Esophagus muscularis mucosa (tissue), 4 donors: ENCODE measurements around the gene AGBL1. TPM values are rescaled to one million over a fixed set of nuclear protein-coding genes. Genes with fewer than 3 reads are reported as not detected.

ENCODE experiments used
- DNase-seq: peaks from one replicate; pipeline ENCODE4 v3.0.0-alpha.2; 2017; ENCODE audit errors: extremely low spot score
- H3K27ac ChIP-seq, 4 donors: fragments of 200-600 bp; sonication (generic); replicated peaks in 1 of 4; 1 replicate in 3 of 4; 2 replicates in 1 of 4; pipeline ENCODE4 v1.5.1; 2016 to 2019; ENCODE audit warnings: mild to moderate bottlenecking in 1 of 4
- H3K27me3 ChIP-seq, 4 donors: fragments of 200-600 bp; sonication (generic); one replicate each; pipeline versions ENCODE4 v1.5.1 to v1.6.0; 2016 to 2019
- H3K36me3 ChIP-seq, 4 donors: fragments of 200-600 bp; sonication (generic); one replicate each; pipeline ENCODE4 v1.5.1; 2016 to 2019
- H3K4me1 ChIP-seq, 4 donors: fragments of 200-600 bp; sonication (generic); one replicate each; pipeline ENCODE4 v1.5.1; 2016 to 2019
- H3K4me3 ChIP-seq, 4 donors: fragments of 200-600 bp; sonication (generic); 1 replicate in 2 of 4; 2 replicates in 2 of 4; pipeline ENCODE4 v1.5.1; 2016 to 2019; ENCODE audit warnings: mild to moderate bottlenecking in 4 of 4, moderate library complexity in 1 of 4
- H3K9me3 ChIP-seq, 4 donors: fragments of 200-600 bp; sonication (generic); 1 replicate in 3 of 4; 2 replicates in 1 of 4; pipeline ENCODE4 v1.5.1; 2016 to 2019
- EP300 ChIP-seq: sonication (generic); formaldehyde crosslinking; IDR thresholded peaks from one replicate; pipeline ENCODE4 v1.6.1; 2017; ENCODE audit warnings: antibody characterized with exemption
- POLR2A ChIP-seq: fragments of 450-650 bp; IDR thresholded peaks from one replicate; pipeline ENCODE4 v1.6.1; 2017; ENCODE audit warnings: antibody characterized with exemption, moderate library complexity, mild to moderate bottlenecking, low read depth
- POLR2AphosphoS5 ChIP-seq, 2 donors: sonication (generic); formaldehyde crosslinking; IDR thresholded peaks; one replicate each; pipeline ENCODE4 v1.6.1; 2017; ENCODE audit warnings: antibody characterized with exemption in 2 of 2
- WGBS: methylation state at CpG from one replicate; pipeline ENCODE4 v1.1.5; 2018; 5-methylcytosine and 5-hydroxymethylcytosine counted together
- intact Hi-C: fragments of 100-400 bp; cut with DNase I; formaldehyde crosslinking; loops from one replicate; pipeline ENCODE4 v1.15.1; 2023
- total RNA-seq, 4 donors: library from RNA; depleted of rRNA; stranded (reverse); fragments of >200 nt; gene quantifications; one replicate each; pipeline versions ENCODE4 v1.1.0 to v1.2.1, GENCODE V29; 2016
- TF ChIP-seq, protein P1 (sequence below), 3 experiments: fragments of 200-600 bp in 2 of 3; fragments of 450-650 bp in 1 of 3; sonication (generic) in 2 of 3; IDR thresholded peaks; one replicate each; pipeline ENCODE4 v1.5.1; 2017 to 2019; ENCODE audit warnings: antibody characterized with exemption in 3 of 3, mild to moderate bottlenecking in 2 of 3, moderate library complexity in 1 of 3

Gene AGBL1
- total RNA-seq, 4 donors from 2014 or later = 0.06 TPM; not detected in 3

DNA sequence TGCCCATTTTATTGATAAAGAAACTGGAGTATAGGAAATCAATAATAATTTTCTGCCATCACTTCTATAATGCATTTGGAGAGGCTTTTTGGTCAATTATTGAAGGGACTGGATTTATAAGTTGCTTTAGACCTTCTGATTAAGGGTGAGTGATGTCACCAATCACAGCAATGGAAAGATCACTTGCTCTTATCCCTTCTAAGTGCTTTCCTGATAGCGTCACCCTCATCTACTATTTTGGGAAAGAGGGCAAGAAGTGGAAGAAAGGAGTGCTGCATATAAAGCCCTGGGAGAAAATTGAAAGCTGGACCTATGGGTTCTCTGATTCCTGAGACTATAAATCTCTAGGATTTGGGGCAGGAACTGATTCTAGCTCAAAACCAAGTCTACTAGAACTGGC, 771.3 kb downstream of the AGBL1 start:
- no peaks in the 10 kb centered on the region for H3K27me3 ChIP-seq
- TF ChIP-seq POLR2A (no peak), EP300 (no peak), POLR2AphosphoS5 (IDR thresholded peaks at IDR 0.05) (no peak)
- TF ChIP-seq, protein P1, sequence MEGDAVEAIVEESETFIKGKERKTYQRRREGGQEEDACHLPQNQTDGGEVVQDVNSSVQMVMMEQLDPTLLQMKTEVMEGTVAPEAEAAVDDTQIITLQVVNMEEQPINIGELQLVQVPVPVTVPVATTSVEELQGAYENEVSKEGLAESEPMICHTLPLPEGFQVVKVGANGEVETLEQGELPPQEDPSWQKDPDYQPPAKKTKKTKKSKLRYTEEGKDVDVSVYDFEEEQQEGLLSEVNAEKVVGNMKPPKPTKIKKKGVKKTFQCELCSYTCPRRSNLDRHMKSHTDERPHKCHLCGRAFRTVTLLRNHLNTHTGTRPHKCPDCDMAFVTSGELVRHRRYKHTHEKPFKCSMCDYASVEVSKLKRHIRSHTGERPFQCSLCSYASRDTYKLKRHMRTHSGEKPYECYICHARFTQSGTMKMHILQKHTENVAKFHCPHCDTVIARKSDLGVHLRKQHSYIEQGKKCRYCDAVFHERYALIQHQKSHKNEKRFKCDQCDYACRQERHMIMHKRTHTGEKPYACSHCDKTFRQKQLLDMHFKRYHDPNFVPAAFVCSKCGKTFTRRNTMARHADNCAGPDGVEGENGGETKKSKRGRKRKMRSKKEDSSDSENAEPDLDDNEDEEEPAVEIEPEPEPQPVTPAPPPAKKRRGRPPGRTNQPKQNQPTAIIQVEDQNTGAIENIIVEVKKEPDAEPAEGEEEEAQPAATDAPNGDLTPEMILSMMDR (IDR thresholded peaks at IDR 0.05) = no peak
- 95% methylated on average over 1 of the region's 1 CpG for WGBS
- no peaks in the 10 kb centered on the region for H3K36me3 ChIP-seq
- no peak overlapping the region for H3K27ac ChIP-seq
- no peak for DNase-seq
- H3K9me3 ChIP-seq = peaks cover 0 to 5% (median 0%) of the 10 kb centered on the region in 4 donors
- peaks cover 4 to 20% (median 10%) of the 10 kb centered on the region in 4 donors for H3K4me1 ChIP-seq
- intact Hi-C loops = no loop called here
- H3K4me3 ChIP-seq = no peak overlapping the region

DNA sequence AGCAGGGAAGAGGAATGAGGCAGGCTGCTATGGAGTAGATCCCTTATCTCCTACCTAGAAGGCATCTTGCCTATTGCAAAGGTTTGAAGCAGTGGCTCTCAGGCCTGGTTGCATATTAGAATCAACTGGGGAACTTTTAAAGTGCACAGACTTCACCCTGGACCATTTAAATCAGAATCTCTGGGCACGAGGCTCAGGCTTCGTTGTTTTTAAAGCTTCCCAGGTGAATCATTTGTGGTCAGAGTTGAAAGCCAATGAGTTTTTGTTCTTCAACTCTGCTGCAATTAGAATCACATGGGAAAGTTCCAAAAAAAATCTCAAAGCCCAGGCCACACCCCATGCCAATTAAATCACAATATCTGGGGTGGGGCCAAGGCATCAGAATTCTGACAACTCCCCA, 773.1 kb downstream of the AGBL1 start:
- intact Hi-C loops = no loop called here
- peaks cover 4 to 20% (median 10%) of the 10 kb centered on the region in 4 donors for H3K4me1 ChIP-seq
- 87% methylated on average over 2 of the region's 2 CpGs for WGBS
- no peaks in the 10 kb centered on the region for H3K36me3 ChIP-seq
- no peaks in the 10 kb centered on the region for H3K9me3 ChIP-seq
- TF ChIP-seq, protein P1 (IDR thresholded peaks at IDR 0.05) = no peak
- TF ChIP-seq POLR2A (no peak), POLR2AphosphoS5 (IDR thresholded peaks at IDR 0.05) (no peak), EP300 (no peak)
- H3K4me3 ChIP-seq = no peak overlapping the region
- no peak for DNase-seq
- H3K27me3 ChIP-seq = no peaks in the 10 kb centered on the region
- H3K27ac ChIP-seq = no peak overlapping the region

DNA sequence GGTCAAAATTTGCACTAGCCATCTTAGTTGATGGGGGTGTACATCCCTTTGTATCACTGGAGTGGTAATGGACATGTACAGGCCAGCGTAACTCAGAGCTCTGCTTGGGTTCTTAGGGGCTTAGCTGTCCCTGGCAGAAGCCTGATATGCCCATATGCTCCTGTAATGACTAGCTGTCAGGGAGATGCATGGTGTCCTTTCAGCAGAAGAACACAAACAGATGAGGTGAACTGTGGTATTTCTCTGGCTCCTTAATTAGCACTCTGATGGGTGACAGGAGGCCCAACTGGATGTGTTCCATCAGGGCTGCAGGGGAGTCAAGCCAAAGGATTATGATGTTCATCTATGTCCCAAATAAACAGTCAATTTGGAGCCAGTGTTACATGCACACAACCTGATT, 774.5 kb downstream of the AGBL1 start:
- no peaks in the 10 kb centered on the region for H3K27me3 ChIP-seq
- peaks cover 4 to 20% (median 10%) of the 10 kb centered on the region in 4 donors for H3K4me1 ChIP-seq
- H3K27ac ChIP-seq = no peak overlapping the region
- 80% methylated on average over 1 of the region's 1 CpG for WGBS
- intact Hi-C loops = no loop called here
- TF ChIP-seq, protein P1 (IDR thresholded peaks at IDR 0.05) = no peak
- TF ChIP-seq POLR2AphosphoS5 (IDR thresholded peaks at IDR 0.05) = peak in 1 of 2 donors; percentile 25
- H3K9me3 ChIP-seq = no peaks in the 10 kb centered on the region
- H3K4me3 ChIP-seq = no peak overlapping the region
- H3K36me3 ChIP-seq = no peaks in the 10 kb centered on the region
- no peak for DNase-seq

DNA sequence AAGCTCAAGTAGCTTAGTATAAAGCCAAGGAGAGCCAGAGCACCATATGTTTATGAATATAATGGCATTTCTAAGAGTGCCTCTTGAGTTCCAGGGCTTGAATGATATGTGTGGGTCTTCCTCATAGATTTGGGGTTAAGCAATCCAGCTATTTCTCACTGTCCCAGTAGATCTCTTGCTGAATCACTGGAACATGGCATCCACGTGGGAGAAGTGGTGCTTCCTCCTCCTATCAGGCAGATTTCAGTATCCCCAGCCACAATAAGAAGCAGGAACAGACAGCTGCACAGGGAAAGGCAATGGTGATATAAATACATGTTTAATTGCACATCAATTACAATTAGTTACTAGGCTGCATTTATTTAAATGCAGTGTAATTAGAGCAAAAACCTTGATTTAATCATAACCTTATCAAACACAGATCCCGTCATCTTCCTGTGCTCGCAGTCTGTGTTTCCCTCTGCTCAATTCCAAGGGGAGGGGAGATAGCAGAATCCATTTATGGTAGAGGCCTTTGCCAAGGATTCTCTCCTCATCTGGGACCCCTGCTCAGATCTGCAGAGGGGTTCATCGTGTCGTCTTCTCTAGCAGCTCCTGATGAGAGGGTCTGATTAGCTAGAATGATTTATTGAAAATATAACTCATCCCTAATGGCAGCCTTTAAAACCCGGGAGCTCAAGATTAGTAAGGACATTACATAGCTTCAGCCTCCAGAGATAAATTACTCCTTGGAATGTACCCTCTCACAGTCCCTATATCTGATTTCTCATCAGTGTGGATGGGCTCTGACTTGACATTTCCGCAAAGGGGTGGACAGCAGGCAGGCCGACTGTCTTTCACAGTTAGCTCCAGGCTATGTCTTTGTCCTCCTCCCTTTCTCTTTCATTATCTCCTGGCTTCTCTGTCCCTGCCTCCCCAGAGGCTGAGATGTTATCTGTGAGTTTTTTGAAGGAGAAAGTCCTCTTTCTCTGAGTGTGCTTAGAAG, 775.9 kb downstream of the AGBL1 start:
- H3K36me3 ChIP-seq = no peaks in the 10 kb centered on the region
- 72% methylated on average over 8 of the region's 8 CpGs for WGBS
- H3K27me3 ChIP-seq = no peaks in the 10 kb centered on the region
- no peak for DNase-seq
- intact Hi-C loops = no loop called here
- H3K27ac ChIP-seq = no peak overlapping the region
- peaks cover 0 to 20% (median 10%) of the 10 kb centered on the region in 4 donors for H3K4me1 ChIP-seq
- H3K4me3 ChIP-seq = no peak overlapping the region
- no peaks in the 10 kb centered on the region for H3K9me3 ChIP-seq
- TF ChIP-seq POLR2A (no peak), POLR2AphosphoS5 (IDR thresholded peaks at IDR 0.05) (no peak), EP300 (no peak)
- TF ChIP-seq, protein P1 (IDR thresholded peaks at IDR 0.05) = no peak
